Tibial nerve (tissue), 4 donors: ENCODE results near the gene HRCT1. TPM values are rescaled to one million over a fixed set of nuclear protein-coding genes. Genes with fewer than 3 reads are reported as not detected.
A peak's percentile ranks its signal among the peaks of the same experiment; 100 is the strongest.
"Not testable (repeated sequence)": the region's sequence is repeated elsewhere in the genome, so short reads cannot be mapped to it uniquely, and the experiment has no call there.

Experiments
- DNase-seq, 2 donors: peaks; one replicate each; pipeline ENCODE4 v3.0.0-alpha.2; 2019; ENCODE audit warnings: low spot score in 2 of 2
- H3K27ac ChIP-seq, 4 donors: fragments of 200-600 bp; sonication (generic) in 3 of 4; one replicate each; pipeline ENCODE4 v1.5.1; 2017 to 2019; ENCODE audit warnings: mild to moderate bottlenecking in 1 of 4
- H3K27me3 ChIP-seq, 2 donors: fragments of 200-600 bp; sonication (generic) in 1 of 2; one replicate each; pipeline versions ENCODE4 v1.5.1 to v1.6.0; 2017 to 2019
- H3K36me3 ChIP-seq, 3 donors: fragments of 200-600 bp; sonication (generic); one replicate each; pipeline ENCODE4 v1.5.1; 2018 to 2019
- H3K4me1 ChIP-seq, 4 donors: fragments of 200-600 bp; sonication (generic) in 3 of 4; one replicate each; pipeline ENCODE4 v1.5.1; 2017 to 2019
- H3K4me3 ChIP-seq, 4 donors: fragments of 200-600 bp; sonication (generic) in 3 of 4; one replicate each; pipeline ENCODE4 v1.5.1; 2017 to 2019; ENCODE audit warnings: mild to moderate bottlenecking in 1 of 4, moderate library complexity in 1 of 4
- H3K9me3 ChIP-seq, 4 donors: fragments of 200-600 bp; sonication (generic) in 3 of 4; one replicate each; pipeline ENCODE4 v1.5.1; 2017 to 2019
- CTCF ChIP-seq, 5 experiments: fragments of 200-600 bp in 3 of 5; fragments of 450-650 bp in 2 of 5; sonication (generic) in 3 of 5; IDR thresholded peaks; one replicate each; pipeline ENCODE4 v1.5.1; 2016 to 2019; ENCODE audit warnings: antibody characterized with exemption in 5 of 5, mild to moderate bottlenecking in 3 of 5, moderate library complexity in 2 of 5
- EP300 ChIP-seq, 2 donors: sonication (generic); formaldehyde crosslinking; IDR thresholded peaks; one replicate each; pipeline ENCODE4 v1.6.1; 2017; ENCODE audit warnings: antibody characterized with exemption in 2 of 2, mild to moderate bottlenecking in 1 of 2
- POLR2A ChIP-seq, 2 donors: fragments of 450-650 bp; IDR thresholded peaks; one replicate each; pipeline ENCODE4 v1.6.1; 2017; ENCODE audit warnings: antibody characterized with exemption in 2 of 2, mild to moderate bottlenecking in 2 of 2, moderate library complexity in 2 of 2
- WGBS, 2 donors: methylation state at CpG; one replicate each; pipeline ENCODE4 v1.1.5; 2018; 5-methylcytosine and 5-hydroxymethylcytosine counted together
- total RNA-seq, 4 donors: library from RNA; depleted of rRNA; stranded (reverse); fragments of >200 nt; gene quantifications; one replicate each; pipeline ENCODE4 v1.1.0, GENCODE V29; 2016

HRCT1 gene
- total RNA-seq, 4 donors from 2014 or later, result 7.2 to 15.5 (median 12.0) TPM

DNA sequence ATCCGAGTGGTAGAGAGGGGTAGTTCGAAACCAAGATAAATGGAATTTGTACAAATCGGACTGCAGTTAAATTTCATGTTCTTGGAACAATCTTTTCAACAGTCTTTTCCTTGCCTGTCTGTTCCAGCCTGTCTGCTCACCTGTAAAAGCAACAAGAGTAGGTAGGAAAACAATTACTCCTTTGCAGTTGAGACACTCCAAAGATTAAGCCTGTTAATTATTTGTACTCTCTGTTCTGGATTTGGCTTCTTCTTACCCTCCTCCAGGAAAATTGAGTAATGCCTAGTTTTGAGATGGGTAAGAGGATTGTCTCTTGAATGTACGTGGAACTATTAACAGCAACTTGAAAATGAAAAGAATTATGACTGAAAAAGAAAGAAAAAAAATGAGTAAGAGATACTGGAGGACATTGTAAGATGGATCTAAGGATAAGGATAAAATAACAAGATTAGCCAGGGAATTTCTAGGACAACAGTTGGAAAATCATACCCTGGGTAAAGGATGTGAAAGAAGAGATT is 27.6 kb downstream of the HRCT1 start:
- Histone ChIP-seq H3K27ac (no peak overlapping the region), H3K4me3 (no peak overlapping the region), H3K9me3 (no peaks in the 10 kb centered on the region), H3K36me3 (no peaks in the 10 kb centered on the region), H3K4me1 (peaks cover 0 to 32% (median 6%) of the 10 kb centered on the region in 4 donors), H3K27me3 (no peaks in the 10 kb centered on the region)
- 85 to 89% methylated on average over 4 of the region's 4 CpGs for WGBS, 2 donors
- TF ChIP-seq POLR2A (IDR thresholded peaks at IDR 0.05) (no peak), EP300 (IDR thresholded peaks at IDR 0.05) (no peak), CTCF (IDR thresholded peaks at IDR 0.05) (no peak)
- no peak for DNase-seq

DNA sequence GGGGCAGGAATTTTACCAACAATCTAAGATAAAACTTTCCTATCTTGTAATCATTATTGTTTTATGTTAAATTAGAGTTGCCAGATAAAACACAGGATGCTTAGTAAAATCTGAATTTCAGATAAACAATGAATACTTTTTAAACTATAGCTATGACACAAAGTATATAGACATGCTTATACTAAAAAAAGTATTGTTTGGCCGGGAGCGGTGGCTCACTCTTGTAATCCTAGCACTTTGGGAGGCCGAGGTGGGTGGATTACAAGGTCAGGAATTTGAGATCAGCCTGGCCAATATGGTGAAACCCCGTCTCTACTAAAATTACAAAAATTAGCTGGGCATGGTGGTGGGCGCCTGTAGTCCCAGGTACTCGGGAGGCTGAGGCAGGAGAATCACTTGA is 28.1 kb downstream of the HRCT1 start:
- H3K27me3 ChIP-seq, H3K9me3 ChIP-seq, DNase-seq, H3K4me3 ChIP-seq, H3K27ac ChIP-seq, H3K36me3 ChIP-seq: not testable (repeated sequence)
- 88 to 89% methylated on average over 6 of the region's 6 CpGs for WGBS, 2 donors
- H3K4me1 ChIP-seq, result peaks cover 0 to 37% (median 6%) of the 10 kb centered on the region in 4 donors

GRCh38 chr9:35935261-35935660 is 29.3 kb downstream of the HRCT1 start:
- no peak for DNase-seq
- Histone ChIP-seq H3K4me3 (no peak overlapping the region), H3K4me1 (peaks cover 0 to 42% (median 6%) of the 10 kb centered on the region in 4 donors), H3K27ac (no peak overlapping the region), H3K9me3 (no peaks in the 10 kb centered on the region), H3K36me3 (no peaks in the 10 kb centered on the region), H3K27me3 (no peaks in the 10 kb centered on the region)
- 85 to 90% methylated on average over 4 of the region's 4 CpGs for WGBS, 2 donors
- TF ChIP-seq CTCF (IDR thresholded peaks at IDR 0.05) (no peak), POLR2A (IDR thresholded peaks at IDR 0.05) (no peak), EP300 (IDR thresholded peaks at IDR 0.05) (no peak)

- peaks cover 0 to 42% (median 8%) of the 10 kb centered on the region in 4 donors for H3K4me1 ChIP-seq
- no peaks in the 10 kb centered on the region for H3K36me3 ChIP-seq
- 27 to 29% methylated on average over 7 of the region's 7 CpGs for WGBS, 2 donors
- H3K9me3 ChIP-seq, result no peaks in the 10 kb centered on the region
- TF ChIP-seq EP300 (IDR thresholded peaks at IDR 0.05) (no peak), CTCF (IDR thresholded peaks at IDR 0.05) (no peak)
- no peak overlapping the region for H3K4me3 ChIP-seq
- DNase-seq, result no peak
- peak overlapping the region in 2 of 4 donors; percentile 3 to 26 for H3K27ac ChIP-seq
- H3K27me3 ChIP-seq, result no peaks in the 10 kb centered on the region
These were observed 29.9 kb downstream of the HRCT1 start for GRCh38 chr9:35935755-35936509.

DNA sequence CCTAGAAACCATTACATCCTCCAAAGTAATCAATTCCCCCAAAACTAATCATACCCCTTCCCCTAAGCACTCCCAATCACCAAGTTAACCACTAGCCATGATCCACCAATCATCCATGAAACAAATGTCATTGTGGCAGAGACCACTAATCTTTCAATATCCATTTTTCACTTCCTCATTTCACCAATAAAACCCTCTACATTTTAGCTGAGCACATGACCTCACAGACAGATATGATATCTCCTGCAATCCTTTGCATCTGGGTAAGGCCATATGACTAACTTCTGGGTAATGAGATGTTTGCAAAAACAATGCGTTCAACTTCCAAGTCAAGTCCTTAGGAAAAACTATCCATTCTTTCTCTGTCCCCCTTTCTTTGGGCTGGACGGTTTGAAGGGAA is 31.2 kb downstream of the HRCT1 start:
- TF ChIP-seq CTCF (IDR thresholded peaks at IDR 0.05) (no peak), POLR2A (IDR thresholded peaks at IDR 0.05) (no peak), EP300 (IDR thresholded peaks at IDR 0.05) (no peak)
- no peak for DNase-seq
- Histone ChIP-seq H3K4me3 (no peak overlapping the region), H3K27ac (peak overlapping the region in 2 of 4 donors; percentile 3 to 26), H3K27me3 (no peaks in the 10 kb centered on the region), H3K4me1 (peaks cover 0 to 42% (median 8%) of the 10 kb centered on the region in 4 donors), H3K9me3 (no peaks in the 10 kb centered on the region), H3K36me3 (no peaks in the 10 kb centered on the region)
- WGBS, 2 donors, result 84 to 96% methylated on average over 2 of the region's 2 CpGs
